Lung microvascular endothelial cell (primary cell): ENCODE data around the gene INPP4A. TPM values are rescaled to one million over a fixed set of nuclear protein-coding genes. Genes with fewer than 3 reads are reported as not detected.

Experiments
- DNase-seq, 2 donors: peaks; one replicate each; pipeline versions ENCODE4 v3.0.0 to v3.0.0-alpha.2; 2010; ENCODE audit warnings: low read depth in 2 of 2
- total RNA-seq: library from RNA; depleted of rRNA; stranded (reverse); fragments of >200 nt; gene quantifications from 2 replicates; pipeline ENCODE4 v1.2.1, GENCODE V29; 2014

Gene INPP4A
- total RNA-seq, 1 donor from 2014 or later, result 18.5 TPM

DNA sequence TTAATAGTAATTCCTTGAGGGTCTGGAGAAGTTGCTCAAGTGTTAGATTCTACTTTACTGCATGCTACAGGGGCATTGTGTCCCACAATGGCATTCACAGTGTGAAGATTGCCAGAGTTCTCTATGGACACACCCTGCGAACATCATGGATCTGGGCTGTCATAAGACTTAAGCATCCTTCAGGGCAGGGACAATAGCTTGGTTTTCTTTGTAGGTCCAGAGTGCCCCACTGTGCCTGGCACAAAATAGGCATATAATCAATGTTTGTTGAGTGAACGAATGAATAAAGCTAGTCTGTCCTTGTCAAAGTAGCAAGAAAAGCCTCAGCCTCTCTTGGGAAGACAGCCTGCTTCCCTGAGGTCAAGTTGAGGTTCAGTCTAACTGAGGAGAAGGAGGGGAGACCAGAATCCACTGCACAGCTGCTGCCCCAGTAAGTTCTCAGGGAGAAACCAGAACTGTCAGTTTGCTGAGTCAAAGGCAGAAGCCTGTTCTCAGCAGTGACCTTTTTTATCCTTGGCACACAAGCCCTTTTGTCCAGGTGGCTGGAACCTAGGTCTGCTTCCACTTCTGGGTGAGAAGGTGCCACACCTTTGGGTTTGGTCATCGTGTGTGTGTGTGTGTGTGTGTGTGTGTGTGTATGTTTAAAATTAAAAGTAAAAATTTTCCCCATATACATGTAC lies 15.0 kb downstream of the INPP4A start:
- no peak for DNase-seq

DNA sequence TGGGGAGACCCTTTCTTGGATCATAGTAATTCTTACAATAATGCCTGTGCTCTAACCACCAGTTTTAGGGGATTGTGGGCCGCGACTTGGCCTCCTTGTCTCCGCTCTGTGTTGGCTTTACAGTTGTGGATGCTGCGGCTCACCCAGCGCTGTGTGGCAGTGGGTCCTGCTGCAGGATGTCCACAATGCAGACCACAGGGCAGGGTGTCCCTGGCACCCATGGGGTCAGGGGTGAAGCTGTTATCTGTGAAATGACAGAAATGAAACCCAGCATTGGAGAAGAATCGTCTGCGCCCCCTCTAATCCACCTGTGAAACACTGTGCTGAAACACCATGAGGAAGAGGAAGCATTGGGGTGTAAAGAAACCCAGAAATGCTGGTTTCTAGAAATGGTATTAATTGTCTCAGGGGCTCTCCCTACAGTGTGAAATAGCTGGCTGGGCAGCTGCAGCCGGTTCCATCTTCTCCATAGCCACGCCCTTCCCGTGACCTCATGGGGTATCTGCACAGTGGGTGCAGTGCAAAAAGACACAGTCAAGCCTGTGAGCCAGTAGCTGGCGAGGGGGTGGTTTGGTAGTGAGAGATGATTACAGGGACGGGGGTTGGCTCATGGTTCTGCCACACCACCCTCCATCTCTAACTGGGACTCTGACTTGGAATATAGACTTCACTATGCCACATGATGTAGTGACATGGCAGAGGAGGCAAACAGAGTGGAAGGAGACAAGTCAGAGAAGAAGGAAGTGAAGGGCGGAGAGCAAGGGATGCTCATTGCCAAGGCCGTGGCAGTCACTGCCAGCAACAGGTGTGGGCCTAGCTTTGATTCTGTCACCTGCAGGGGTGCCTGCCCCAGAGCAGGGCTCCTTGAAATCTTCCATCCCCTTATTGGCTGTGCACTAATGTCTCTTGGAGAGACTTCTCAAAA lies 16.2 kb downstream of the INPP4A start:
- no peak for DNase-seq

DNA sequence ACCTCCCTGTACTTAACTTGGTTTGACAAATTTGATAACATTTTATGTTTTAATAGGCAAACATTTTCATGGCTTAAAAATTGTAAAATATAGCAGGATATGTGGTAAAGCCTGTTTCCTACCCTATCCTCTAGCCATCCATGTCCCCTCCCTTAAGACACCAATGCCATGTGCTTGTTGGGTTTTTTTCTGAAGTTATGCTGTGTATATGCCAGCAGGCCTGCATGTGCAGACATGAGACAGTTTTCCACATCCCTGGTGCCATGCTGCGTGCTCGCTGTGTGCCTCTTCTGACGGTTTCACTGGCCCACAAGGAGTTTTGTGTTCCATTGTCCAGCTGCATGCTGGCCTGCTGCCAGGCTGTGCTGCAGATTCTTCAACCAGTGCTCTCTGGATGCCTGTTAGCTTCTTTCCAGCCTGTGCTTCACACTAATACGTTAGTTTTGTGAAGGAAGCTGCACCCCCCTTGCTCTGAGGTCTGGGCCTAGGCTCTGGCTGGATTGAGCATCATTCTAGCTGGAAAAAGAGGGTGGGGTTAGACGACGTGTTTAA lies 16.9 kb downstream of the INPP4A start:
- peak; percentile 26 to 43 for DNase-seq

DNA sequence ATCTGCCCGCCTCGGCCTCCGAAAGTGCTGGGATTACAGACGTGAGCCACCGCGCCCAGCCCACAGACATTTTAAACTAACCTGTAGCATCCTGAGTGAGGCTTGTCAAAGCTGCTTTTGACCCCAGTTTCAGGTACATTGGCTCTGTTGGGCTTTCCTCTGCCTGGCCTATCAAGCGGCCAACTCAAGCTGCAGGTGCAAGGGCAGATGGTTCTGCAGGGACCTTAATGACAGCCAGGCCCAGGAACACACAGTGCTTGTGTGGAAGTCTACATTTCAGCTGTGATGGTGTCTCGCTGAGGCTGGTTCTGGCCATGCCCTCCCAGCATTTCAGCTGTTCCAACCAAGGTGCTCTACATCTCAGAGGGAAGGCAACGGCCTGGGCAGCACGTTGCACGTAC lies 18.4 kb downstream of the INPP4A start:
- no peak for DNase-seq

DNA sequence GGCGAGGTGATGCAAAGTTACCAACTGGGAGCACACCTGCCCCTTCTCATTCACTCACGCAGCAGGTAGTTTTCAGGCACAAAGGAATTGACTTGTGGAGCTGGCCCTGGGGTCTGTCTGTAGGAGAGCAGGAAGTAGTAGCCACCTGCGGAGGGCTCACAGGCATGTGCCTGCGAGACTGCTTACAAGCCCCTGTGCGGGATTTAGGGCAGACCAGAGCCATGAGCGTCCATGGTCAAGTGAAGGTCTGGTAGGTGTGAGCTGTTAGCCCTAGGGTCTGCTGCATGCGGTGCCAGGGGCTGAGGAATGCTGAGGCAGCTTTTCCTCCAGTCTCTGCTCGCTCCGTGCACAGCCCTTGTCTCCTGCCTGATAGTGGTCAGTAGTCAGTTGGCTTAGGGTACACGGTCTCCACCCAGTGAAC lies 18.9 kb downstream of the INPP4A start:
- no peak for DNase-seq

DNA sequence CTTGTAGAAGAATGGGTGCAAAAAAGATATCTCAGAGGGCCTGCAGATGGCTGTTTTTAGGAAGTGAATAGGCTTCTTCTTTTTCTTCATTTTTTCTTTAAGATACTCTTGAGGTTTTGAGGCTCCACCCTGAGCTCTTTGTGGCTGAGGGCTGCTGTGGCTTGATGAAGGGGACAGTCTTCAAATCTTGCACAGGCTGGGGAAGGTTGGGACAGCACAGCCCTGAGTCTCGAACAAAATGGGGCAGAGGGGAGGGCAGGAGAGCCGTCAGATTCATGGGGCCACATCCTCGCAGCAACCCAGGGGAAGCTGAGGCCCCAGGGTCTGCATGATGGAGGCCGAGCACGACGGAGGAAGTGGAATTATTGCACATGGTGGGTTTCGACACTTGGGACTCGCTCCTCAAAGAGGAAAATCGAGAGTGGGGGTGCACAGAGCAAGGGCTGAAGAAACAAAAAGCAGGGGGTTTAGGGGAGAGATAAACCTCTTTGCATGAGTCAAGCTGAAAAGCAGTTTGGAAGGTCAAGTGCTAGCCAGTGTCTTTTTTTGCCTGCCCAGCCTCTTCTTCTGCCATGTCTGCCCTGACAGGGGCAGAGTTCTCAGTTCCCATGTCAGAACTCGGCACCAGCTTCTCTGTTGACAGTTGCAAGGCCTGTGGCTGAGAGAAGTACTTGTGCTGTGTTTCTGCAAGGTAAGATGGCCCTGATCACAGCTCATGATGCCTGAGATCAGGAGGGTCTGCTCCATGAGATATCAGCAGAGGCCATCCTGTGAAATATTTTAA lies 19.5 kb downstream of the INPP4A start:
- no peak for DNase-seq

DNA sequence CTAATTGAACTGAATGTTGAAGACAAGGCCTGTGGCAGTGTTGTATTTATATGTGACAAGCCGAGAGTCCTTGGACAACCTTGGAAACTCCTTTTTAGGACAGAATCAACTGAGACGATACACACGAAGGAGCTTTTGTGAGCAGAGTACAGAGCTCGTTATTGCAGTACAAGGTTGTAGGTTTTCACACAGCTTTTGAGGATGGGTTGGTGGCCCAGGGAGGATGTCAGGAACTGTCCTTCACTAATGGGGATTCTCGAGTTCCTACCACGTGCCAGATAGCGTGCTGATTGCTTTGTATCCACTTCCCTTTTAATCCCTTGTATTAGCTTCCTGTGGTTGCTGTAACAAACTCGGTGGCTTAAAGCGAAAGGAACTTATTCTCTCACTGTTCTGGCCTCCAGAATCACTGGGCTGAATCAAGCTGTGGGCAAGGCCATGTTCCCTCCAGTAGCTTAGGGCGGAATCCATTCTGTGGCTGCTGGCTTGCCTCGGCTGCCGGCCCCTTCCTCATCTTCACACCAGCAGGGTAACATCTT lies 20.2 kb downstream of the INPP4A start:
- DNase-seq, result peak; percentile 47 to 71

DNA sequence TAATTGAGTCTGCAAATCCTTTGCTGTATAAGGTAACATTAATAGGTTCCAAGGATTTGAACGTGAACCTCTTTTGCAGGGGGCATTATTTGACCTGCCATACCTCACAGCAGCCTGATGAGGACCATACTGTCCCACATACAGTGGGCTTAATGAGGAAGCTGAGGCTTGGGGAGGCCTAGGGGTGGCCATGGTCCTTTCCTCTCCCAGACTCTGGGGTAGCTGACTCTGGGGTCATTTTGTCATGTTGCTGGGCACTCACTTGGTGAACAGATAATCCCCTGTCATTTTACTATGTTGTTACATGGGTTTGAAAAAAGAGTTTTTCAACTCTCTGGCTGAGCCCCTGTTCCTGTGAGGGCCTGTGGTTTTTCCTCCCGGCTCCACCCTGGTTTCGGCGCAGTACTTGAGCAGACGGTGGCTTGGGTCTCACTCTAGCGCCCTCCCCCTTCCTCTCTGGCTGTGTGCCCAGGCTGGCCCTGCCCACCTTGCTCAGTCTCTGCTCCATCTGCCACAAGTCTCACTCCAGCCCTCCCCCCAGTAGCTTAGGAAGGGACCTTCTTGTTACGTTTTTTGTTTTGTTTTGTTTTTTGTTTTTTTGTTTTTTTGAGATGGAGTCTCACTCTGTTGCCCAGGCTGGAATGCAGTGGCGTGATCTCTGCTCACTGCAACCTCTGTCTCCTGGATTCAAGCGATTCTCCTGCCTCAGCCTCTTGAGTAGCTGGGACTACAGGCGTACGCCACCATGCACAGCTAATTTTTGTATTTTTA lies 21.0 kb downstream of the INPP4A start:
- peak; percentile 72 to 88 for DNase-seq

DNA sequence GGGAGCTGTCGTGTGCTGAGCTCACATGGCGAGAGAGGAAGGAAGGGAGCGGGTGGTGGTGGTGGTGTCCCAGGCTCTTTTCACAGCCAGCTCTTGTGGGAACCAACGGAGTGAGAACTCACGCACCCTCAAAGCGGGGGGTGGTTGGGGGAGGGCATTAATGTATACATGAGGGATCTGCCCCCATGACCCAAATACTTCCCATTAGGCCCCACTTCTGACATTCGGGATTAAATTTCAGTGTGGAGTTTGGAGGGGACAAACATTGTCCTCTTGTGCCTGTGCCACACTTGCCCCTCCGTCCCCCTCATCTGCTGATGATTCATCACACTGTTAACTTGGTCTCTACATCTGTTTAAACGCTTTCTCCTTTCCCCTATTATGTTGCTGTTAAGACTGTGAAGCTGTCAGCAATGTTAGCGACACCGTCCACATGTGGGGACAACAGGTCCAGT lies 22.5 kb downstream of the INPP4A start:
- DNase-seq, result no peak

DNA sequence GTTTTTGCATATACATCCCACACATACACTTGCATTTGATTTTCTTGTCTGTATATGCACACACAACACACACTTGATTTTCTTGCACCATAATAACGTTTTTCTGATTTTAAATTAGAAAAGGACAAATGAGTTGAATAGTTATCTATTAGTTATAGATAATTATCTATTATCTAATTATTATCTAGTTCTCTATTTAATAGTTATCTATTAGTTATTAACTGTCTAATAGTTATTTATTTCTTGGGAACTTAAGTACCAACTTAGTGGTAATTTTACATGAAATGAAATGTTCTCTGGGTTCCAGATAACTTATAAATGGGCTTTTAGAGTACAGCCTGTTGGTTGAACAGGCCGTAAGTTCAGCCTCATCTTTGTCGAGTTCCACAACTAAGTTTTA lies 23.0 kb downstream of the INPP4A start:
- no peak for DNase-seq

DNA sequence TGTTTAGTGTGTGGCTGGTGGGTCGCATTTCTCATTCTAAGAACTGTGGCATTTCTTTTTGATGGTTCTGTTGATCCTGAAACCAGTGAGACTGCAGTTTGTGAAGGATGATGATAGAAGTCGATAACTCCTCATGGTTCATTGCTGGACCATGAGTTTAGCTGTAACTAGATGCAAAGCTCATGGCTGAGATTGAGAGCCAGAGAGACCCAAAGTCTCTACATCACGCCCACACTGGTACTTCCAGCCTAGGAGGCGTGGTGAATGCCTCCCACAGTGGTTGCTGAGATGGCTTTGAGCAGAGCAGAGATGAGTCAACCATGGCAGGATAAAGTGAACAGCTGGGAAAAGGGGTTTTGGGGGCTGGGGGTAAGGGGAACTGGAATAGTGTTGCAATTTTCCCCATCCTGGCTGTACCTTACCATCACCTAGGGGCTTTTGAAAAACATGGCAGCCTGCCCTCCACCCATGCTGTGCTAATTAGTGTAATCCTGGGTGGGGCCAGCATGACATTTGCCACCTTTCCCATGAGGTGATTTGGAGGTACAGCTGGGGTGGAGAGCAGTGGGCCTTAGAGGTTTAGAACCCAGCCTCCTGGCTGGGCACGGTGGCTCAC lies 24.1 kb downstream of the INPP4A start:
- no peak for DNase-seq

DNA sequence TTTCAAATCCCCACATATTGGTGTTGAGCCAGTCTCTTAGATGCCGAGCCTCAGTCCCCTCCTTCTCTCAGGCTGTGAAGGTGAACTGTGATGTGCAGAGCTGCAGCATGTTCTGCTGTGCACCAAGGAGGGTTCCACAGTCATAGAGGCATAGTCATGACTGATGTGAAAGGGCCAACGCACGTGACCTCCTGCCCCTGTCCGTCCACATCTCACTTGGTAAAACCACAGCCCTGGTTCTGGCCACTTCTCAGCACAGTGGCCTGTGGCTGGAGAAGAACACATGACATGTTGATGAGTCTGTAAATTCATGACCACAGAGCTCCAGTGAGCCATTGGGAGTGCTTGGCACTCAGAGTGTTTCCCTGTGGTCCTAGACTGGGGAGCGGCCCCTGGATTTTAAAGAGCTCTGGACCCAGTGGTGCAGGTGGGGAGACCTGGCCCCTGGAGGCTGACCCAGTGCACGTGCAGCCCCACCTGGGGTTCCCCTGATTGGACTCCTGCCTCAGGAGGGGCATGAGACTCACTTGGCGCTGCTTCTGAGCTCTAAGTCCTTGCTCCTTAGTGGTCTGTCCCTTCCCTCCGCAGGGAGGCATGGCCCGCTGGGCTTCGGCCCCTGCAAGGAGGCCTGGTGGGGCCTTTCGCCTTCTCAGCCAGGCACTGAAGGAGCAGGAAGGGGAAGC lies 25.3 kb downstream of the INPP4A start:
- no peak for DNase-seq

DNA sequence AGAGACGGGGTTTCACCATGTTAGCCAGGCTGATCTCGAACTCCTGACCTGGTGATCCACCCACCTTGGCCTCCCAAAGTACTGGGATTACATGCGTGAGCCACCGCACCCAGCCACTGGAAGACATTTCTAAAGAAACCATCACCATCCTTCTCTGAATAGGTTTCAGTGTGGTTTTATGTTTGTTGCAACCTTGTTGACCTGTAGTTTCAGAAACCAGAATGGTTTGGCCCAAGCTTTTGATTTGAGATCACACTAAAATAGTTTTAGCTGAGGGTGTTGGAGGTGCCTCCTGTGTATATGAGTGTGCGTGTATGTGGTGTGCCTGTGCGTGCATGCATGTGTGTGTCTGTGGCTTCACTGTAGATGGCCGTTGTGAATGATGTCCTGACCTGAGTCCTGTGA lies 26.2 kb downstream of the INPP4A start:
- no peak for DNase-seq

DNA sequence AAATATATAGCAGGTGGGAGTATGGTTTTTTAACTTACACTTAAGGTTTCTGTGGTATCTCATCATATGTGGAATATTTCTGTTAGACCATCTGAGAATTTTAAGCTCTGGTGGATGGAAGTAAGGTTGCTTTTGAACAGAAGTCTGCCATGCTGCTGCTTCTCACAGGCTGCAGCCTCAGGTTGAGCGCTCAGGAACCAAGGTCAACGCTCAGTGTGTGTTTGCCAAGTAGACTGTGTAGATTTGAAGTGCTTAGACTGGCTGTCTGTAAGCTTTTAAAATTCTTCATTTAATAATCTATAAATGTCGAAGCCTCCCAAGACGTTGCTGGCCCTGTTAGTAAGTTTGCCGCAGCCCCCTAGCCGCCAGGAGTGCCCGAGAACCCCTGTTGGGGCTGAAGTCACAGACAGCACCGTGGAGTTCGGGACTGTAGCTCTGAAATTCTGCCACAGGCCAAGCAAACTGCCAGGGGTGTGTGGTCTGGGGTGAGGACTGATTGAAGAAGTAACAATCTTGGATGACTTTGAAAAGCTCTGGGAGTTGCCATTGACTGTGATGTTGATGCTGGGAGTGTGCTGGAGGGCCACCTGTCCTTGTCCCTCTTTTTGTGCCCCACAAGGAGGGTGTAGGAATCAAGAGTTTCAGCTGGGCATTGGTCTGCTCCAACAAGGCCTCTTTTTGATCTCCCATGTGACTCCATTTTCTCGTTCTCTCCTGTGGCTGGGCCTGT lies 26.9 kb downstream of the INPP4A start:
- DNase-seq, result no peak

DNA sequence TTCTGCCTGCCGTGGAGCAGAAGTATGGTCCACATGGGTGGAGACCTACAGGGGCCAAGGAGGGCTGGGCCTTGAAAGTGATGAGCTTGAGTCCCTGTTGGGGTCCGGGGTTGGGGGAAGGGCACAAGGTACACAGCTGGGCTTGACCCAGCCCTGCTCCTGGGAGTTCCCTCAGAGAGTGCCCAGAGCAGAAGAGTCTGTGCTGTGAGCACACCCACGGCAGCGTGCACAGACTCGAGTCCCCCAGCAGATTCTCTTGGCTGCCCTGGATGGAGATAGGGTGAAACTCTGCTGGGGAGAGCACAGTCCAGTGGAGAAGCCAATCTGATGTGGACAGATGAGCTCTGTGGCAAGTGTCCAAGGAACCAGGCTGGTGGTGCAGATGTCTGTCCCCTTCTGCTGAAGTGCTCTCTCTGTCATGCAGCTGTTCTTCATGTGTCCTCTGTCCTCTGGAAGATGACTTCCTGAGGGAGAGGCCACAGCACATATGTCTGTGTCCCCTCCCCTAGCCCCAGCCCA lies 27.5 kb downstream of the INPP4A start:
- no peak for DNase-seq

DNA sequence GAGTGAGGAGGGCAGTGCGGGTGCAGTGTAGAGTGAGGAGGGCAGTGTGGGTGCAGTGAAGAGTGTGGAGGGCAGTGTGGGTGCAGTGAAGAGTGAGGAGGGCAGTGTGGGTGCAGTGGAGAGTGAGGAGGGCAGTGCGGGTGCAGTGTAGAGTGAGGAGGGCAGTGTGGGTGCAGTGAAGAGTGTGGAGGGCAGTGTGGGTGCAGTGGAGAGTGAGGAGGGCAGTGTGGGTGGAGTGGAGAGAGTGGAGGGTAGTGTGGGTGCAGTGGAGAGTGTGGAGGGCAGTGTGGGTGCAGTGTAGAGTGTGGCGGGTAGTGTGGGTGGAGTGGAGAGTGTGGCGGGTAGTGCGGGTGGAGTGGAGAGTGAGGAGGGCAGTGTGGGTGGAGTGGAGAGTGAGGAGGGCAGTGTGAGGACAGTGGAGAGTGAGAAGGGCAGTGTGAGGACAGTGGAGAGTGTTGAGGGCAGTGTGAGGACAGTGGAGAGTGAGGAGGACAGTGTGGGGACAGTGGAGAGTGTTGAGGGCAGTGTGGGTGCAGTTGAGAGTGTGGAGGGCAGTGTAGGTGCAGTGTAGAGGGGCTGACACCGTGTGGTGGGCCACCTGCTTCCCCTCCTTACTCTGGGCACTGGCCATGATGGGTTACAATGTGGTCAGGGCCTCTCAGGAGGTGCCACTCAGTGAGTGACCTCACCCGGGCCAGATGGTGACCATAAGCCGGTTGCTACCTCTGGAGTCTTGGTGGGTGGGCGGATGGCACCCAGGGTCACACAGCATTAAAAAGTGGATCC lies 28.5 kb downstream of the INPP4A start:
- no peak for DNase-seq

DNA sequence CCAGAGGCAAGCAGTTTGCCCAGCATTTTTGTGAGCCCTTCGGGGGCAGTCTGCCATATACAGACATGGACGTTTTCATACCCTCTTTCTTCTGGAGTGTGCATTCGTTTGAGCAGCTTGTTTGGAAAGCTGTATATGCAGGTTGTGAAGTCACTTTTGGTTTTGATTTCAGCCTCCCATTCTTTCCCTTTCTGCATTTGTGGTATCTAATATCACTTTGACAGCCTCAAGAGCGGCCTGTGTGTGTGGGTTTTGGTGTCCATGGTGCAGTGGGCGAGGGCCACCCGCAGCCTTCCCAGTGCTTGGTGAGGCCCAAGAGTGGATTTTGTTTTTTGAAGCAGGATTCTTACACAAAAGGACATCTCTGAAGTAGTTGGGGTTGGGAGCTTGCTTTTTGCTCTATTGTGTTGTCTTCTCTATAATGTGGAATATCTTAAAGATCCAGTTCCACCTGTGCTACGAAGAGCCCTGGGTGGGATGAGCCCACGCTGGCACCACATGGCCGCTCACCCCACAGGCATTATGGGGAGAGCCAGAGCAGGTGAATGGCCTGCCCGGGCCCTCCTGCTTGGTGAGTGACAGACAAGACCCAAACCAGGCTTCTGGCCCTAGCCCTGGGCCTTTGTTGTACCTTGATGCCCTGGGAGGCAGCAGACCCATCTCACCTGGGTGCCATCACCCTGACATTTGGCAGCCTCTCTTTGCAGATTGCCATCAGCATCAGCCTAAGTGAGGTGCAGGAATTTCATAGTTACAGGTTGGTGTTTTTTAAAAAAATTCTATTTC lies 29.5 kb downstream of the INPP4A start:
- DNase-seq, result no peak
